Neutrophil (primary cell): ENCODE data around the gene LRRC49.

ENCODE experiments used
- H3K27ac ChIP-seq: fragments of 200-600 bp; sonication (generic); 2 replicates; pipeline ENCODE4 v1.5.1; 2016; ENCODE audit warnings: mild to moderate bottlenecking, moderate library complexity
- H3K27me3 ChIP-seq: fragments of 200-600 bp; sonication (generic); 2 replicates; pipeline ENCODE4 v1.6.0; 2016; ENCODE audit warnings: mild to moderate bottlenecking
- H3K36me3 ChIP-seq: fragments of 200-600 bp; sonication (generic); 2 replicates; pipeline ENCODE4 v1.5.1; 2017
- H3K4me1 ChIP-seq, 2 experiments: fragments of 200-600 bp in 1 of 2; sonication (generic) in 1 of 2; 1 replicate in 1 of 2; 2 replicates in 1 of 2; pipeline versions ENCODE4 v1.5.1 to v1.6.1; 2013 to 2016; ENCODE audit warnings: low read depth in 1 of 2, low read length in 1 of 2, mild to moderate bottlenecking in 1 of 2, moderate library complexity in 1 of 2; ENCODE audit not compliant: control insufficient read depth in 1 of 2, insufficient read depth in 1 of 2
- H3K4me3 ChIP-seq, 2 experiments: fragments of 200-600 bp in 1 of 2; sonication (generic) in 1 of 2; 1 replicate in 1 of 2; 2 replicates in 1 of 2; pipeline ENCODE4 v1.5.1; 2013 to 2016; ENCODE audit warnings: low read depth in 1 of 2, low read length in 1 of 2, mild to moderate bottlenecking in 1 of 2, moderate library complexity in 1 of 2
- H3K9me3 ChIP-seq: fragments of 200-600 bp; sonication (generic); 2 replicates; pipeline ENCODE4 v1.5.1; 2016
- CTCF ChIP-seq: fragments of 200-600 bp; sonication (generic); IDR thresholded peaks from 2 replicates; pipeline ENCODE4 v1.5.1; 2016; ENCODE audit warnings: antibody characterized with exemption

Gene LRRC49

GRCh38 chr15:70853318-70853972, 39.2 kb upstream of the LRRC49 start:
- TF ChIP-seq CTCF = no peak
- Histone ChIP-seq H3K4me1 (peaks cover 0 to 5% of the 10 kb centered on the region in 2 experiments), H3K27ac (no peak overlapping the region), H3K9me3 (no peaks in the 10 kb centered on the region), H3K27me3 (peaks cover 96% of the 10 kb centered on the region), H3K4me3 (no peak overlapping the region), H3K36me3 (no peaks in the 10 kb centered on the region)

- H3K27me3 ChIP-seq = peaks cover 97% of the 10 kb centered on the region
- no peaks in the 10 kb centered on the region for H3K36me3 ChIP-seq
- no peak within 1 kb of the TSS for H3K4me3 ChIP-seq
- TF ChIP-seq CTCF = no peak
- no peaks in the 10 kb centered on the region for H3K9me3 ChIP-seq
- no peak within 1 kb of the TSS for H3K27ac ChIP-seq
- H3K4me1 ChIP-seq = peaks cover 0 to 5% of the 10 kb centered on the region in 2 experiments
Observed at GRCh38 chr15:70853973-70854665, 38.5 kb upstream of the LRRC49 start, which contains the start of gene LARP6. TSS of gene LARP6 (minus strand) at chr15:70854157. CDS start at chr15:70854088, 69 bp downstream.

GRCh38 chr15:70854666-70854976, 38.0 kb upstream of the LRRC49 start:
- H3K27ac ChIP-seq = no peak overlapping the region
- H3K9me3 ChIP-seq = no peaks in the 10 kb centered on the region
- H3K4me1 ChIP-seq = peaks cover 0 to 5% of the 10 kb centered on the region in 2 experiments
- peaks cover 95% of the 10 kb centered on the region for H3K27me3 ChIP-seq
- no peak for TF ChIP-seq CTCF
- no peaks in the 10 kb centered on the region for H3K36me3 ChIP-seq
- no peak overlapping the region for H3K4me3 ChIP-seq

- Histone ChIP-seq H3K27me3 (peaks cover 84% of the 10 kb centered on the region), H3K27ac (no peak overlapping the region), H3K9me3 (no peaks in the 10 kb centered on the region), H3K4me1 (peaks cover 0 to 5% of the 10 kb centered on the region in 2 experiments), H3K36me3 (no peaks in the 10 kb centered on the region), H3K4me3 (no peak overlapping the region)
- no peak for TF ChIP-seq CTCF
Observed at GRCh38 chr15:70855764-70856163, 36.9 kb upstream of the LRRC49 start.

- Histone ChIP-seq H3K9me3 (no peaks in the 10 kb centered on the region), H3K4me3 (no peak overlapping the region)
Observed at GRCh38 chr15:70856177-70856883, 36.3 kb upstream of the LRRC49 start.

More at GRCh38 chr15:70856177-70856883, 36.3 kb upstream of the LRRC49 start:
- no peaks in the 10 kb centered on the region for H3K36me3 ChIP-seq
- peaks cover 0 to 5% of the 10 kb centered on the region in 2 experiments for H3K4me1 ChIP-seq
- H3K27me3 ChIP-seq = peaks cover 78% of the 10 kb centered on the region
- H3K27ac ChIP-seq = no peak overlapping the region
- no peak for TF ChIP-seq CTCF
